ENCODE measurements around the gene PFKFB3.
A peak's percentile ranks its signal among the peaks of the same experiment; 100 is the strongest.

The PFKFB3 gene

DNA sequence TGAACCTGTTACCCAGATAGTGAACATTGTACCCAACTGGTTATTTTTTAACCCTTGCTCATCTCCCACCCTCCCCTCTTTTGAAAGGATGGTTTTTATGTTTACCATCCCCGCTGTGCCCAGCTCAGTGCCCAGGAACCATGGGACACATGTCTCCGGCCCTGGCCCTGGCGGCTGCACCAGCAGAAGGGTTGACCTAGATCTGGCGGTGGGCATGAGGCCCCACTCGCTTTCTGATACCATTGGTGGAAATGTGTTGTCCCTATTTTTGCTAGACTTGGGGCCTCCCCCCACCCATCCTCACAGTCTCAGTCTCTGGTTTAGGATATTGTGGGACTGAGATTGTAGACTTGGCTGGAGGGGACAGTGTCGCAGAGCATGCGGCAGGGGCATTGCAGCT, 11.9 kb downstream of the PFKFB3 start:
- H3K4me3 ChIP-seq (replicated peaks; ENCODE audit: low read depth, low read length) = no peak overlapping the region
- TF ChIP-seq, protein P1, sequence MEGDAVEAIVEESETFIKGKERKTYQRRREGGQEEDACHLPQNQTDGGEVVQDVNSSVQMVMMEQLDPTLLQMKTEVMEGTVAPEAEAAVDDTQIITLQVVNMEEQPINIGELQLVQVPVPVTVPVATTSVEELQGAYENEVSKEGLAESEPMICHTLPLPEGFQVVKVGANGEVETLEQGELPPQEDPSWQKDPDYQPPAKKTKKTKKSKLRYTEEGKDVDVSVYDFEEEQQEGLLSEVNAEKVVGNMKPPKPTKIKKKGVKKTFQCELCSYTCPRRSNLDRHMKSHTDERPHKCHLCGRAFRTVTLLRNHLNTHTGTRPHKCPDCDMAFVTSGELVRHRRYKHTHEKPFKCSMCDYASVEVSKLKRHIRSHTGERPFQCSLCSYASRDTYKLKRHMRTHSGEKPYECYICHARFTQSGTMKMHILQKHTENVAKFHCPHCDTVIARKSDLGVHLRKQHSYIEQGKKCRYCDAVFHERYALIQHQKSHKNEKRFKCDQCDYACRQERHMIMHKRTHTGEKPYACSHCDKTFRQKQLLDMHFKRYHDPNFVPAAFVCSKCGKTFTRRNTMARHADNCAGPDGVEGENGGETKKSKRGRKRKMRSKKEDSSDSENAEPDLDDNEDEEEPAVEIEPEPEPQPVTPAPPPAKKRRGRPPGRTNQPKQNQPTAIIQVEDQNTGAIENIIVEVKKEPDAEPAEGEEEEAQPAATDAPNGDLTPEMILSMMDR (IDR thresholded peaks at IDR 0.05; ENCODE audit: low read length, missing control alignments) = no peak
- DNase-seq (ENCODE audit: low read depth) = no peak

DNA sequence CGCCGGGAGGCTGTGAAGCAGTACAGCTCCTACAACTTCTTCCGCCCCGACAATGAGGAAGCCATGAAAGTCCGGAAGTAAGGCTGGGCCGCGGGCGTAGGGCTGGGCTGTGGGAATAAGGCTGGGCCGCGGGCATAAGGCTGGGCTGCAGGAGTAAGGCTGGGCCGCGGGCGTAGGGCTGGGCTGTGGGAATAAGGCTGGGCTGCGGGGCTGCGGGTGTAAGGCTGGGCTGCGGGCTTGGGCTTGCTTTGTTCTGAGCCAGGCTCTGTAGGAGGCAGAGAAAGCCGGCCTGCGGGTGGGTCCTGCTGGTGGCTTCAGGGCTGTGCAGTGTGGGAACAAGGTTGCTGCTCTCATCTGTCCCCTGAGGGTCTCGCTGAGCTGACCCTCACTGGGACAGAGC, 12.5 kb downstream of the PFKFB3 start:
- no peak overlapping the region for H3K4me3 ChIP-seq (replicated peaks; ENCODE audit: low read depth, low read length)
- DNase-seq (ENCODE audit: low read depth) = no peak
- TF ChIP-seq, protein P1 (IDR thresholded peaks at IDR 0.05; ENCODE audit: low read length, missing control alignments) = no peak

DNA sequence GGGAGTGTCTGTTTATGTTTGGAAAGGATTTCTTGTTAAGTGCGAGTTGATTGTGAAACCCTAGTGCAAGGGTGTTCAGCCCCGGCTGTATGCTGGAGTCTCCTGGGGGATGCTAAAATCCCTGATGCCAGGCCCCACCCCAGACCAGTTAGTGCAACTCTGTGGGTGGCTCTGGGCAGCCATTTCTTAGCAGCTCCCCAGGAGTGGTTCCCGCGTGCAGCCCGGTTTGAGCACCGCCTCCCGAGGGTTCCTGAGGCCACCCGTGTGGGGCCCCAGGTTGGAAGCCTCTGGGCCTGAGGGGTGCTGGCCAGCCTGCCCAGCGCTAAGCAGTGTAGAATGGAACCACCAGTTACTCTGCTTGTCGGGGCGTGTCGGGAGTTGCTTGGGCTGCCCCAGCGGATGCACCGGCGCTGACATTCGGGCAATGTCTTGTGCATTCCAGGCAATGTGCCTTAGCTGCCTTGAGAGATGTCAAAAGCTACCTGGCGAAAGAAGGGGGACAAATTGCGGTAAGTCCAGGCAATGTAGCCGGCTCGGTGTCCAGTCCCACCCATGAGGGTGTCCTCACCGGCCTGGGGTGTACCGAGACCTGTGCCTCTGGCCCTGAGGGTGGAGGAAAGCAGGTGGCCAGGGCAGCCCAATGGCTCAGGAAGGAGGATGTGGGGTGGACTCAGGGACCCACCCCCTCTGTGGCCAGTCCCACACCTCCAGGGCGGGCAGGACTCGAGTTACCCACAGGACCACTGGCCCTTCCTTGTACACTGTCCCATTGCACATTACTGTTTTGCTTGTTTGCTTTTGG, 13.2 kb downstream of the PFKFB3 start:
- no peak overlapping the region for H3K4me3 ChIP-seq (replicated peaks; ENCODE audit: low read depth, low read length)
- no peak for DNase-seq (ENCODE audit: low read depth)
- TF ChIP-seq, protein P1 (IDR thresholded peaks at IDR 0.05; ENCODE audit: low read length, missing control alignments) = no peak

DNA sequence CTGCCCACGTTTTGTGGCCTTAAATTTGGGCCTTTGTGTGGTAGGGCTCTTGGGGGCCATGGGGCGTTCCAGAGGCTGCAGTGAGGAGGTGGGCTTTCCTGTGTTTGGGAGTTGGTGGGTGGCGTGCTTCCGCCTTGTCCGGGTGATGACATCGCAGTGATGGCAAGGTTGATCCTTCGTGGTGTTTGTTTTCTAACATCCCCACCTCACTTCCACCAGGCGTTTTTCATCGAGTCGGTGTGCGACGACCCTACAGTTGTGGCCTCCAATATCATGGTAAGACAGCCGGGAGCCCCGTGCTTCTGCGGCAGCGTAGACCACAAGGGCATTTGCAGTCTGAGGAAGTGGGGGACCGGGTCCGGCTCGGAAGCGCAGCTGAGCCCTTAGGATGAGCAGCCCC, 14.2 kb downstream of the PFKFB3 start:
- TF ChIP-seq, protein P1 (IDR thresholded peaks at IDR 0.05; ENCODE audit: low read length, missing control alignments) = no peak
- no peak for DNase-seq (ENCODE audit: low read depth)
- no peak overlapping the region for H3K4me3 ChIP-seq (replicated peaks; ENCODE audit: low read depth, low read length)

GRCh38 chr10:6217611-6218010, 14.9 kb downstream of the PFKFB3 start:
- no peak for DNase-seq (ENCODE audit: low read depth)
- TF ChIP-seq, protein P1 (IDR thresholded peaks at IDR 0.05; ENCODE audit: low read length, missing control alignments) = no peak
- H3K4me3 ChIP-seq (replicated peaks; ENCODE audit: low read depth, low read length) = no peak overlapping the region

DNA sequence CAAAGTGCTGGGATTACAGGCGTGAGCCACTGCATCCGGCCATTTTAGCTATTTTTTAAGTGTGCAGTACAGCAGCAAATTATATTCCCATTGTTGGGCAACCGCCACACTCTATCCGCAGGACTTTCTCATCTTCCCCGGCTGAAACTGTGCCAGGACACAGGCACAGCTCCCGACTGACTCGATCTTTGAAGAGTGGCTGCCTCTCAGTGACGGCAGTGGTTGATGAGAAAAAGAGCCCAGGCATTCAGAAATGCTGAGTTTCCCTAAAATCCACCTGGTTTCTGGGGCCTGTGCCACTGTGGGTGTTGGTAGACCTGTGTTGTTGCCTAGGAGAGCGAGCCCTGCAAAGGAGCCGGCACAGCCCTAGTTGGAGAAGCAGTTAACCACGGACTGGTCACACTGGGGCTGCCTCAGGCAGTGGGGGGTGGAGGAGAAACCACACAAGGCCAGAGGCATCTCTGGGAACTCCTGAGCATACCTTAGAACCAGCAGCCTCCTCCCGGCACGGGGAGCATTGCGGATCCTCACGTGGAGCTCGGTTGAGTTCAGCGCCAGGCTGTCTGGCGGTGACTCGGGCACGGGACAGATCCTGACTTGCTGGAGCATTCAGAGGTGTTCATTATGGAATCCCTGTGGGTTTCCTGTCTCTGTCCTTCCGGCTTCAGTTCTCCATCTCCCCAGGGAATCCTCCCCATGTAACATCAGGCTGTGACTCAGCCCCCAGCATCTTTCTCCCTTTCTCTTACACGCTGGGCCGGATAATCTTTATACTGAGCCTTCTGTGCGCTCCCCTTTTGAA, 16.2 kb downstream of the PFKFB3 start:
- H3K4me3 ChIP-seq (replicated peaks; ENCODE audit: low read depth, low read length) = no peak overlapping the region
- peak; percentile 69 for DNase-seq (ENCODE audit: low read depth)
- TF ChIP-seq, protein P1 (IDR thresholded peaks at IDR 0.05; ENCODE audit: low read length, missing control alignments) = no peak
